GM04504 (cell line): Measurements from ENCODE around the gene LMX1B.

ENCODE experiments used
- DNase-seq: peaks from one replicate; pipeline ENCODE4 v3.0.0-alpha.2; 2012; ENCODE audit warnings: low read depth

Gene LMX1B

GRCh38 chr9:126676685-126677143 lies 63.0 kb downstream of the LMX1B start:
- DNase-seq = no peak

DNA sequence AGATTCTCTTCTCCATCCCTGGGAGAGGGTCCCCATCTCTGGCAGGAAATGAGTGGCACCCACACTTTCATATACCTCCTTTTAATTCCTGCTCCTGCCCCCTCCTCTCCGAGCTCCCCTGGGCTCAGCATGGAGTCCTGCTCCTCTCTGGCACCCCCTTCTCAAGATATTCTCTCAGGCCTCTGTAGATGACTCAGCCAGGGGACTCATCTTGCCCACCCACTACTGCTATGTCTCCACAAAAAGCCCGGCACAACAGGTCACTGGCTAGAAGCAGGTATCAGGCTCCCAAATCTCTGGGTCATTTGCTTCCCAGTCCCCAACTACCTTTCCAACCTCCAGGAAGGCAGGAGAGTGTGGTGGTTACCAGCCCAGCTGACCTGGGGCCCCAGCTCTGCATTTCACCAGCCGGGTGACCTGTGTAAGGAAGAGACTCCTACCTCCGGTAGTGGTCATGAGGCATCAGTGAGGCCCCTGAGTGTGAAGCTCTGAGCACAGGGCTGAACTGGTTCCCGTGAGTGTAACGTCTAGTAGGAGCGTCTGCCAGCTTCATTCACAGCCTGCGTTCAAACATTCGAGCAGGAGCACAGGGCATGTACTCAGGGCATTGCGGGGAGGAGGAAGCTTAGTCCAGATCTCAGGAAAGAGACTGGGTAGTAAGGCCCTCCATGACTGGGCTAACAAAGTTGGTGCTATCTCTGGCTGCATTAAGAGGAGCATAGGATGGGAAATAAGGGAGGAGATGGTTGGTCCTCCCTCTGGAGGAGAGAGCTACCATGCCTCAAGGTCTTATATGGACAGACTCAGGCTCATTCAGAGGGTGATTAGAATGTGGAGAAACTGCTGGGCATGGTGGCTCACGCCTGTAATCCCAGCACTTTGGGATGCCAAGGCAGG lies 63.7 kb downstream of the LMX1B start:
- no peak for DNase-seq

DNA sequence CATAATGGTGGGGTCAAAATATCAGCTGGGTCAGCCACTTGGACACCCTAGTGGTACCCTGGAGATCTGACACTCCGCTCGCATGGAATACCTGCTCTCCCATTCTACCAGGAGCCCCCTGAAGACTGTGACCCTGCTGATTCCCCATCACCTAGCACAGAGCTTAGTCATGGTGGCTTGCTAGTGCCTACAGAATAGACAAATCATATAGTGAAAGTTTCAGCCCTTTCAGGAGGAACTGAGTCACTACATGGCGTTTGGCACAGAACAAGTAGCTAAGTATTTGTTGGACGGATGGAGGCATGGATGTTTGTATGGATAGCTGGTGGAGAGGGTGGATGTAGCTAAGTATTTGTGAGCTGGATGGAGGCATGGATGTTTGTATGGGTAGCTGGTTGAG lies 65.3 kb downstream of the LMX1B start:
- no peak for DNase-seq

DNA sequence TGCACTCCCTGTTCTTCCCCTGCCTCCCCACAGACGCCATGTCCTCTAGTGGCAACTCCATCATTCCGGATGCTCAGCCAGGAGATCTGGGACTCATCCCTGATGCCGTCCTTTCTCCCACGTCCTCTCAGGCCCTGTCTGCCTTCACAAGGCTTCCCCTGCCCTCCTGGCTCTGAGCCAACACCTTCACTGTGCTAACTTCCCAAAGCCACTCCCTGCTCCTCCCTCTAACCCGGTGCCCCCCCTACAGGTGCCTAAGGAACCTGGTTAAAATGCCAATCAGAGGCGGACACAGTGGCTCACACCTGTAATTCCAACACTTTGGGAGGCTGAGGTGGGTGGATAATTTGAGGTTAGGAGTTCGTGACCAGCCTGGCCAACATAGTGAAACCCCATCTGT lies 67.6 kb downstream of the LMX1B start:
- no peak for DNase-seq

DNA sequence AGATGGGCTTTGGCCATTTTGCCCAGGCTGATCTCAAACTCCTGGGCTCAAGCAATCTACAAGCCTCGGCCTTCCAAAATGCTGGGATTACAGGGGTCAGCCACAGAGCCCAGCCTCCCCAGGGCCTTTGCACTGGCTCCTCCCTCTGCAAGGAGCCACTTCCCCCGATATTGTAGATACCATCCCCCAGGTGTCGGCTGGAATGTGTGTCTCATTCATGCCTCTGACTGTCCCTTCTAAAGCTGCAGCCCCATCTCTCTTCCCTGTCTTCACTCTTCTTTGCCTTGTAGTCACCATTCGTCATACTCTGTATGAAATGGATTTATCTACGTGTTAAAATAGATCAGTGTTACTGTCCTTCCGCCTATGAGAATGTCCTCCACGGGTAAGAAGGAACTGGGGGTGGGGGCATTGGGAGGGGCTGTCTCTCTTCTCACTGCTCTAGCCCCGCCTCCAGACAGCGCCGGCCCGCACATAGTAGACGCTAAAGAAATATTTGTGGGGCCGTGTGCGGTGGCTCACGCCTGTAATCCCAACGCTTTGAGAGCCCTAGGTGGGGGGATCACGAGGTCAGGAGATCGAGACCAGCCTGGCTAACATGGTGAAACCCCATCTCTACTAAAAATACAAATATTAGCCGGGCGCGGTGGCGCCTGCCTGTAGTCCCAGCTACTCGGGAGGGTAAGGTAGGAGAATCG lies 68.5 kb downstream of the LMX1B start:
- DNase-seq = no peak

GRCh38 chr9:126682928-126683697 lies 69.4 kb downstream of the LMX1B start:
- DNase-seq = no peak

DNA sequence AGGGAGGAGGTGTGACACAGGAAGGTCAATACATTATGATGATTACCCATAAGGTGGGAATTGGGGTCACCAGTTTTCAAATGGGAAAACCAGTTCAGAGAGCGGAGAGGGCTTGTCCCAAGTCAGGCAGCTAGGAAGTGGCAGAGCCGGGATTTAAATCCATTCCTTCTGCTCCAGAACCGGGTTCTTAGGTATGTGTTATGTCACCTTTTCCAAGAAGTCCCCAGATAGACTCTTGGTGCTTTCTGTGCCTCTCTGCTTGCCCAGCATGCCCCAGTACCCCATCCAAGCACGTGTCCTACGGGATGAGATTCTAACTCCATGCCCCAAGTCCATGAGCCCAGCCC lies 69.9 kb downstream of the LMX1B start:
- DNase-seq = no peak

- no peak for DNase-seq
Observed at GRCh38 chr9:126684345-126684744, 70.6 kb downstream of the LMX1B start.

DNA sequence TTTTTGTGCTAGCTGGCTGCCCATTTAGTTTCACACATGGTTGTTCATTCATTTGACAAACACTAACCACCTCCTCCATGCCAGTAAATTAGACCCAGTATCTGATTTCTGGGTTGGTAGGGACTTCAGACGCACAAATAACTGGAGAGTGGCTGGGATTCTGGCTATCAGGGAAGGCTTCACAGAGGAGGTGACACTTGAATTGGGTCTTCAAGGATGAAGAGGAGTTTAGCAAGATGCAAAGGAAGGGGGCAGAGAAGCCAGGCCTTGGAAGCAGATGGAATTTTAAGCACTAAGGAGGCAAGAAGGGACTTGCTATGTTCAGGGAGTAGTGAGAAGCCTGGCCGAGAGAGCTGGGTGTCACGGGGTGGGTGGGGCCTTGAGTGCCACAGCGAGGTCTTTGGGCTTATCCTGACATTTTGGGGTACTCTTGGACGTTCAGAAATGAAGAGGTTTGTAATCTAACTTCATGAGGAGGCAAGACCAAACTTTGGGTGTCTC lies 71.3 kb downstream of the LMX1B start:
- DNase-seq = no peak

GRCh38 chr9:126687930-126688461 lies 74.3 kb downstream of the LMX1B start:
- DNase-seq = no peak

GRCh38 chr9:126688617-126689016 lies 74.9 kb downstream of the LMX1B start:
- DNase-seq = no peak

- no peak for DNase-seq
Observed at GRCh38 chr9:126689027-126689825, 75.5 kb downstream of the LMX1B start.

DNA sequence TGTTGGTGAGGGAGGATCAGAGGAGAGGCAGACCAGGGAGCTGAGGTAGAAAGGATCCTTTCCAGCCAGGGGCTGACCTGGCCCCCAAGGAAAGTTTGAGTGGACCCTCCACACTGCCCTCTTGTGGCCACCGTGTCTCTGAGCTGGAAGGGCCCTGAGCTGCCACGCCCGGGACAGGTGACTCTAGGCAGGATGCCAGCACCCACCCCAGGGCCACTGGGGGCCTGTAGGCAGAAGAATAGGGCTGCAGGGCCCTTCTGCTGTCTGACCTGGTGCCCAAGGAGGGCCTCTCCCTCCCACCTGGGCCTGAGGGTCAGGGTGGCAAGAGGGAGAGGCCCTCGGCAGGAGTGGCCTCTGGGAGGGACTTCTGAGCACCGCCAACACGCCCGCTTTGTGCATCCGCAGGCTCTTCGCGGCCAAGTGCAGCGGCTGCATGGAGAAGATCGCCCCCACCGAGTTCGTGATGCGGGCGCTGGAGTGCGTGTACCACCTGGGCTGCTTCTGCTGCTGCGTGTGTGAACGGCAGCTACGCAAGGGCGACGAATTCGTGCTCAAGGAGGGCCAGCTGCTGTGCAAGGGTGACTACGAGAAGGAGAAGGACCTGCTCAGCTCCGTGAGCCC lies 76.8 kb downstream of the LMX1B start:
- no peak for DNase-seq

DNA sequence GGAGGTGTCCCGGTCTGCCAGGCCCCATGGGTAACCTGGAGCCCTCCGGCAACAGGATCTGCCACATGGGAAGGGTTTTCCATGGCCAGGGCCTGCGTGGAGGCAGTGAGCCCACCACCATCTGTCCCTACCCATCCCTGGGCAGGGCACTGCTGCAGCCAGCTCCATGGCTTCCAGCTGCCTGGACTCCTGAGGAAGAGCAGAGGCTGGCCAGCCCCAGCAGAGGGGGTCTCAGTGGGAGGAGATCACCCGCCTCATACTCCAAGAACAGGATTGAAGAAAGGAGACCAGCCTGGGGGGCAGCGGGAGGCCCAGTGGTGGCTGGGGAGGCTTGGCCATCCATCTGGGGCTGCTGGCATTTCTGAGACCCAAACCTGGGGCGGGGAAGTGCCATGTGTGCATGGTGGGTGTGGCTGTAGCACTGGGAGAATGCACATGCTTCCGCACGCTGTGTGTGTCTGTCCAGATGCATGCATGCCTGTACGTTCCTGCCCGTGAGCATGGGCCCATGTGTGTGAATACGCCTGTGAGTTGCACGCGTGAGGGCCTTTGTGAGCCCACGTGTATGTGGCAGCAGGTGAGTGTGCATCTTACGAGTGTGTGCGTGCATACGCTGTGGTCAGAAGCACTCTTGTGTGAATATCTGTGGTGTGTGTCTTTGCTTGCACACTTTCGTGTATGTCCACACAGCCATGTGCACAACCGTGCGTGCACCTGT lies 78.5 kb downstream of the LMX1B start:
- no peak for DNase-seq

DNA sequence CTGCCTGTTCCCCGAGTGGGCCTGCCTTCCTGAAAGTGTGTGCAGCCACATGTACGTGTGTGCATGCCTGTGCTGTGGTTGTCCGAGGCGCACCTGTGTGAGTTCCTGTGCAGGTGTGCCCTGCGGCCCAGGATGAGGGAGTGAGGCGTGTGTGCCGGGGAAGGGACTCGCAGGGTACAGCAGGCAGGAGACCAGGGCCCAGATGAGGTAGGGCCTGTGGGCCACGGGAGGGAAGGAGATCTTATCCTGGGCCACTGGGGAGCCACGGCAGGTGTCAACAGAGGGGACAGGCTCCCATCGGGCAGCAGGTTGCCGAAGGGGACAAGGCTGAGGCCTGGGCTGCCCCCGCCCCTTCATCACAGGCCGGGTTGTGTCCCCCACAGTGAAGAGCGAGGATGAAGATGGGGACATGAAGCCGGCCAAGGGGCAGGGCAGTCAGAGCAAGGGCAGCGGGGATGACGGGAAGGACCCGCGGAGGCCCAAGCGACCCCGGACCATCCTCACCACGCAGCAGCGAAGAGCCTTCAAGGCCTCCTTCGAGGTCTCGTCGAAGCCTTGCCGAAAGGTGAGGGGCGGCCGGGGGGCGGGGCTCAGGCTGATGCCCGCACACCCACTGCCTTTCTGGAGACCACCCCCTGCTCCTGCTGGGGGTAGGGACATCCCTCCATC lies 79.2 kb downstream of the LMX1B start:
- DNase-seq = no peak

DNA sequence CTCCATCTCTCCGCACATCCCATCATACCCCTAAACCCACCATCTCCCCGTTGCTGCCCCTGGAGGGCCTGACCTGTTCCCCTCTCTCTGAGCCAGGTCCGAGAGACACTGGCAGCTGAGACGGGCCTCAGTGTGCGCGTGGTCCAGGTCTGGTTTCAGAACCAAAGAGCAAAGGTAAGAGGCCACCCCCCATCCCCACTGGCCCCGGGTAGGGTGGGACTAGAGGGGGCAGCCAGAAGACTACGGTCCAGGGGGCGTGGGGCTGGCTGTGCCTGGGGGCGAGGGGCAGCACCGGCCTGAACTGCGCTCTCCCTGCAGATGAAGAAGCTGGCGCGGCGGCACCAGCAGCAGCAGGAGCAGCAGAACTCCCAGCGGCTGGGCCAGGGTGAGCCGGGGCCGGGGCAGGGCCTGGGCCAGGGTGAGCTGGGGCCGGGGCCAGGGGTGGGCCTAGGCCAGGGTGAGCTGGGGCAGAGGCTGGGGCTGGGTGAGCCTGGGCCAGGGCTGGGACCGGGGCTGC lies 79.8 kb downstream of the LMX1B start:
- DNase-seq = no peak

GRCh38 chr9:126694206-126695081 lies 80.7 kb downstream of the LMX1B start:
- DNase-seq = no peak

GRCh38 chr9:126695186-126695585 lies 81.5 kb downstream of the LMX1B start:
- DNase-seq = no peak
